Measurements from ENCODE around the gene GADD45B. TPM values are rescaled to one million over a fixed set of nuclear protein-coding genes. Genes with fewer than 3 reads are reported as not detected.

Gene GADD45B
- total RNA-seq, 1 experiment from 2014 or later = 56.2 TPM

DNA sequence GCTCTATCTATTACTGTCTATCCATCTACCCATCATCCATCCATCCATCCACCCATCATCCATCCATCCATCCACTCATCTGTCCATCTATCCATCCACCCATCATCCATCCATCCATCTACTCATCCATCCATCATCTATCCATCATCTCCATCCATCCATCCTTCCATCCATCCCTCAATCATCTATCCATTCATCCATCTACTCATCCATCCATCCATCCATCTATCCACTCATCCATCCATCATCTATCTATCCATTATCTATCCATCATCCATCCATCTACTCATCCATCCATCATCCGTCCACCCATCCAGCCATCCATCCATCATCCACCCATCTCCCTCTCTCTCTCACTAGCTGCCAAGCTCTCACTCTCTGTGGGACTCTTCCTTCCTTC lies 35.4 kb upstream of the GADD45B start:
- no peaks in the 10 kb centered on the region for H3K4me1 ChIP-seq (ENCODE audit: control insufficient read depth, insufficient read depth, low read length)
- in situ Hi-C loops (cut with HindIII; ENCODE audit: low pct_unique_long_range_greater_than_20kb, low sequenced_read_pairs) (no loop called here), intact Hi-C loops (cut with micrococcal nuclease; ENCODE audit: unreplicated experiment) (no loop called here)
- no peaks in the 10 kb centered on the region; the same call in 1 of the 2 replicates for H3K36me3 ChIP-seq (ENCODE audit: control insufficient read depth, insufficient read depth, low read length)
- no peak overlapping the region for H3K4me3 ChIP-seq (ENCODE audit: low read depth in 2 of 2, low read length in 2 of 2)
- POLR2A ChIA-PET = no interaction called here
- DNase-seq (ENCODE audit: low read depth, low spot score) = no peak
- CTCF ChIA-PET = no interaction called here
- TF ChIP-seq POLR2AphosphoS5 (IDR thresholded peaks at IDR 0.05; ENCODE audit: low read depth, low read length) (no peak), SIN3A (IDR thresholded peaks at IDR 0.05; ENCODE audit: borderline replicate concordance, insufficient read depth, low read depth, low read length) (no peak), CTCF (IDR thresholded peaks at IDR 0.05) (no peak), TCF7L2 (IDR thresholded peaks at IDR 0.05; ENCODE audit: low read depth, low read length) (no peak), REST (IDR thresholded peaks at IDR 0.05; ENCODE audit: insufficient read depth in 1 of 2, low read depth in 2 of 2, low read length in 1 of 2) (no peak)
- no peaks in the 10 kb centered on the region for H3K9me3 ChIP-seq (ENCODE audit: control insufficient read depth, insufficient read depth, low read depth, low read length)
- no peak for ATAC-seq
- no peak overlapping the region for H3K27ac ChIP-seq (ENCODE audit: low read length)
- BruUV-seq (replicated peaks) = no TSS peak
- H3K27me3 ChIP-seq (ENCODE audit: control insufficient read depth, insufficient read depth, low read length) = no peaks in the 10 kb centered on the region

- no peaks in the 10 kb centered on the region; the same call in 1 of the 2 replicates for H3K36me3 ChIP-seq (ENCODE audit: control insufficient read depth, insufficient read depth, low read length)
Observed at GRCh38 chr19:2441096-2441752, 34.7 kb upstream of the GADD45B start.

More at GRCh38 chr19:2441096-2441752, 34.7 kb upstream of the GADD45B start:
- DNase-seq (ENCODE audit: low read depth, low spot score) (no peak), ATAC-seq (no peak)
- Histone ChIP-seq H3K27me3 (ENCODE audit: control insufficient read depth, insufficient read depth, low read length) (no peaks in the 10 kb centered on the region), H3K4me1 (ENCODE audit: control insufficient read depth, insufficient read depth, low read length) (no peaks in the 10 kb centered on the region), H3K27ac (ENCODE audit: low read length) (no peak overlapping the region), H3K4me3 (ENCODE audit: low read depth in 2 of 2, low read length in 2 of 2) (no peak overlapping the region), H3K9me3 (ENCODE audit: control insufficient read depth, insufficient read depth, low read depth, low read length) (no peaks in the 10 kb centered on the region)
- intact Hi-C loops (cut with micrococcal nuclease; ENCODE audit: unreplicated experiment) = no loop called here
- ChIA-PET POLR2A (no interaction called here), CTCF (interaction anchor here (0.6 kb wide), 1 partner anchor 173 kb away, joined by 3 read pairs; no protein-coding TSS in a partner anchor)
- BruUV-seq (replicated peaks) = no TSS peak
- in situ Hi-C loops (cut with HindIII; ENCODE audit: low pct_unique_long_range_greater_than_20kb, low sequenced_read_pairs) = no loop called here
- TF ChIP-seq SIN3A (IDR thresholded peaks at IDR 0.05; ENCODE audit: borderline replicate concordance, insufficient read depth, low read depth, low read length) = no peak
- no peak for TF ChIP-seq POLR2AphosphoS5 (IDR thresholded peaks at IDR 0.05; ENCODE audit: low read depth, low read length)
- TF ChIP-seq REST (IDR thresholded peaks at IDR 0.05; ENCODE audit: insufficient read depth in 1 of 2, low read depth in 2 of 2, low read length in 1 of 2) = no peak
- no peak for TF ChIP-seq CTCF (IDR thresholded peaks at IDR 0.05)

Measured in Panc1 (cell line).